Gastroesophageal sphincter (tissue), 3 donors: Measurements from ENCODE around the gene NAA25.

ENCODE experiments used
- POLR2A ChIP-seq, 2 donors: fragments of 450-650 bp; IDR thresholded peaks; one replicate each; pipeline ENCODE4 v1.6.1; 2017; ENCODE audit warnings: antibody characterized with exemption in 2 of 2, mild to moderate bottlenecking in 2 of 2, moderate library complexity in 1 of 2
- POLR2AphosphoS5 ChIP-seq: sonication (generic); formaldehyde crosslinking; IDR thresholded peaks from one replicate; pipeline ENCODE4 v1.6.1; 2017; ENCODE audit warnings: antibody characterized with exemption
- TF ChIP-seq, protein P1 (sequence below), 4 experiments: fragments of 200-600 bp in 2 of 4; fragments of 450-650 bp in 2 of 4; sonication (generic) in 1 of 4; IDR thresholded peaks; one replicate each; pipeline ENCODE4 v1.5.1; 2017 to 2019; ENCODE audit warnings: antibody characterized with exemption in 4 of 4, mild to moderate bottlenecking in 2 of 4, moderate library complexity in 2 of 4

DNA sequence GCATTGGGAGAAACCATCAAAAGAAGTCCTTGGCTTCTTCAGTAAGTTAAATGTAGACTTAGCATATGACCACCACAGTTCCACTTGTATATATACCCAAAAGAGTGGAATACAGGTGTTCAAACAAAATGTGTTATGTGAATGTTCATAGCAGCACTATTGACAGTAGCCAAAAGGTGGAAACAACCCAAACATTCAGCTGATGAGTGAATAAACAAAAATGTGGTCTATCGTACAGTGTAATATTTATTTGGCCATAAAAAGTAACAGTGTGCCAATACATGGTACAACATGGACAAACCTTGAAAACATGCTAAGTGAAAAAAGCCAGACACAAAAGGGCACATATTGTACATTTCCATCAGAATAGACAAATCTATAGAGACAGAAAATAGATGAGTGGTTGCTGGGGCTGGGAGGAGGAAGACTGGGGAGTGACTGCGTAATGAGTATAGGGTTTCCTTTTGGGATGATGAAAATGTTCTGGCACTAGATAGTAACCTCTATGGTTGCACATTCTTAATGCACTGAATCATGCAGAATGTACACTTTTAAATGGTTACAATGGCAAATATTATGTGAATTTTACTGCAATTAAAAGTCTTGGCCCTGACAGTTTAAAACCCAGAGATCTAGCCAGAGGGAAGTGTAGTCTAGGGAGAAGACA lies 89.9 kb downstream of the NAA25 start:
- TF ChIP-seq, protein P1, sequence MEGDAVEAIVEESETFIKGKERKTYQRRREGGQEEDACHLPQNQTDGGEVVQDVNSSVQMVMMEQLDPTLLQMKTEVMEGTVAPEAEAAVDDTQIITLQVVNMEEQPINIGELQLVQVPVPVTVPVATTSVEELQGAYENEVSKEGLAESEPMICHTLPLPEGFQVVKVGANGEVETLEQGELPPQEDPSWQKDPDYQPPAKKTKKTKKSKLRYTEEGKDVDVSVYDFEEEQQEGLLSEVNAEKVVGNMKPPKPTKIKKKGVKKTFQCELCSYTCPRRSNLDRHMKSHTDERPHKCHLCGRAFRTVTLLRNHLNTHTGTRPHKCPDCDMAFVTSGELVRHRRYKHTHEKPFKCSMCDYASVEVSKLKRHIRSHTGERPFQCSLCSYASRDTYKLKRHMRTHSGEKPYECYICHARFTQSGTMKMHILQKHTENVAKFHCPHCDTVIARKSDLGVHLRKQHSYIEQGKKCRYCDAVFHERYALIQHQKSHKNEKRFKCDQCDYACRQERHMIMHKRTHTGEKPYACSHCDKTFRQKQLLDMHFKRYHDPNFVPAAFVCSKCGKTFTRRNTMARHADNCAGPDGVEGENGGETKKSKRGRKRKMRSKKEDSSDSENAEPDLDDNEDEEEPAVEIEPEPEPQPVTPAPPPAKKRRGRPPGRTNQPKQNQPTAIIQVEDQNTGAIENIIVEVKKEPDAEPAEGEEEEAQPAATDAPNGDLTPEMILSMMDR (IDR thresholded peaks at IDR 0.05), result no peak
- no peak for TF ChIP-seq POLR2A (IDR thresholded peaks at IDR 0.05)
- no peak for TF ChIP-seq POLR2AphosphoS5
